Adipocyte (in vitro differentiated cells): Measurements from ENCODE around the gene COA8.
A peak's percentile ranks its signal among the peaks of the same experiment; 100 is the strongest.
"Not testable (repeated sequence)": the region's sequence is repeated elsewhere in the genome, so short reads cannot be mapped to it uniquely, and the experiment has no call there.

Experiments used
- DNase-seq: peaks from one replicate; pipeline ENCODE4 v3.0.0-alpha.2; 2015; ENCODE audit warnings: low read depth
- H3K27me3 ChIP-seq: replicated peaks from 2 replicates; pipeline ENCODE4 v1.7.0; 2013; ENCODE audit warnings: mild to moderate bottlenecking, low read length, moderate library complexity; ENCODE audit not compliant: control insufficient read depth, insufficient read depth
- H3K36me3 ChIP-seq: 2 replicates; pipeline ENCODE4 v1.7.0; 2013; ENCODE audit warnings: low read length, mild to moderate bottlenecking, moderate library complexity; ENCODE audit not compliant: control insufficient read depth, insufficient read depth, severe bottlenecking
- H3K4me1 ChIP-seq: 2 replicates; pipeline ENCODE4 v1.7.0; 2013; ENCODE audit warnings: mild to moderate bottlenecking, low read length, moderate library complexity; ENCODE audit not compliant: control insufficient read depth, insufficient read depth
- H3K4me3 ChIP-seq: 2 replicates; pipeline ENCODE4 v1.7.0; 2013; ENCODE audit warnings: mild to moderate bottlenecking, low read length, moderate library complexity
- H3K9ac ChIP-seq: 2 replicates; pipeline ENCODE4 v1.7.0; 2013; ENCODE audit warnings: mild to moderate bottlenecking, low read length, moderate library complexity
- H3K9me3 ChIP-seq: 2 replicates; pipeline ENCODE4 v1.7.0; 2013; ENCODE audit warnings: mild to moderate bottlenecking, low read length, moderate library complexity; ENCODE audit not compliant: control insufficient read depth

COA8 gene

GRCh38 chr14:103606963-103607668 is 44.4 kb downstream of the COA8 start:
- Histone ChIP-seq H3K27me3 (no peaks in the 10 kb centered on the region), H3K36me3 (no peaks in the 10 kb centered on the region), H3K4me1 (peaks cover 12% of the 10 kb centered on the region), H3K4me3 (peak overlapping the region; percentile 49), H3K9ac (no peak overlapping the region), H3K9me3 (peaks cover 10% of the 10 kb centered on the region)
- peak; percentile 80 for DNase-seq

DNA sequence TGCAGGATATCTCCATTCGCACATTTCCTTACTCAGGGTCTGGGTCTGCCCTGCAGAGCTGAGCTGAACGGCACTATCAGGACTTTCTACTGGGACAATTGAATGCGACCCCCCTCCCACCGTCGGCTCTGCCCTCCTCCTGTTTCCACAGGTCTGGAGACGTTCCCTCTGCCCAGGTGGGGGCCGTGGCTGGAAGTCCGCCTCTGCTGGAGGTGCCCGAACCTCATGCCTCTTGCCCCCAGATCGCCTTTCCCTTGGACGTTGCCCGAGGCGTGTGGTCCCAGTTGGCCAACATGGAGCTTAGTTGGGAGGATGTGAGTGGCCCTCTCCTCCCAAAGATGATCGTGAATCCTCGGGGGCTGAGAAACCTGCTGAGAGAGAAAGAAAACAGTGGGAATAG is 45.1 kb downstream of the COA8 start:
- no peak for DNase-seq
- Histone ChIP-seq H3K4me1 (peaks cover 12% of the 10 kb centered on the region), H3K9ac (no peak overlapping the region), H3K4me3 (no peak overlapping the region), H3K9me3 (peaks cover 10% of the 10 kb centered on the region), H3K27me3 (no peaks in the 10 kb centered on the region), H3K36me3 (no peaks in the 10 kb centered on the region)

DNA sequence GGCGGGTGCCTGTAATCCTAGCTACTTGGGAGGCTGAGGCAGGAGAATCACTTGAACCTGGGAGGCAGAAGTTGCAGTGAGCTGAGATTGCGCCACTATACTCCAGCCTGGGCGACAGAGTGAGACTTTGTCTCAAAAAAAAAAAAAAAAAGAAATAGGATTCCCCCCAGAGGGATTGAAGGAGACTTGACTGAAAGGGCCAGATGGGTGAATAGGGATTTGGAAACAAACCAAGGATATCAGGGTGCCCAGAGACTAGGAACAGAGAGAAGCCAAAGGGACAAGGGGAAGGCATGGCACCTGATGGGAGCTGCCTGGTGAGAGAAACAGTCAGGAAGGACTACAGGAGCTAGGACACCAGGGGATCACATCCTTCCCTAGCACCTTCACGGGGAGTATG is 46.3 kb downstream of the COA8 start:
- peaks cover 12% of the 10 kb centered on the region for H3K4me1 ChIP-seq
- not testable (repeated sequence) for H3K27me3 ChIP-seq, H3K9me3 ChIP-seq, H3K4me3 ChIP-seq, H3K9ac ChIP-seq, DNase-seq, H3K36me3 ChIP-seq

GRCh38 chr14:103611215-103611614 is 48.5 kb downstream of the COA8 start:
- peaks cover 12% of the 10 kb centered on the region for H3K4me1 ChIP-seq
- no peaks in the 10 kb centered on the region for H3K27me3 ChIP-seq
- no peaks in the 10 kb centered on the region for H3K36me3 ChIP-seq
- no peak overlapping the region for H3K4me3 ChIP-seq
- no peak overlapping the region for H3K9ac ChIP-seq
- DNase-seq, result no peak
- H3K9me3 ChIP-seq, result peaks cover 10% of the 10 kb centered on the region

DNA sequence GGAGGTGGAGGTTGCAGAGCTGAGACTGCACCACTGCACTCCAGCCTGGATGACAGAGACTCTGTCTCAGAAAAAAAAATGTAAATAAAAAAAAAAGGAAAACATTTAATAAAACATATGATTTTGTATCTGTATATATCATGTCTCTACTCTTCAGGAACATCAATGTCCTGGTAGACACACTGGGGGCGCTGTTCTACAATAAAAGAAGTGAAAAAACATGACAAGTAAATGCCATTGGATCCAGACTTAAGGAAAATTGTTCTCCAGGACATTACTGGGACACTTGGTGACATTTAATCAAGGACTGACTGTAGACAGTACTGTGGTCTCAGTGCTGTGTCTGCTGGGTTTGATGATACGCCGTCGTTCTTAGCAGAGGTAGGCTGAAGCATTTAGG is 50.8 kb downstream of the COA8 start:
- no peaks in the 10 kb centered on the region for H3K27me3 ChIP-seq
- no peak overlapping the region for H3K4me3 ChIP-seq
- no peaks in the 10 kb centered on the region for H3K36me3 ChIP-seq
- H3K9me3 ChIP-seq, result peaks cover 10% of the 10 kb centered on the region
- no peaks in the 10 kb centered on the region for H3K4me1 ChIP-seq
- DNase-seq, result peak; percentile 60
- no peak overlapping the region for H3K9ac ChIP-seq

- H3K9ac ChIP-seq, result no peak overlapping the region
- H3K4me3 ChIP-seq, result no peak overlapping the region
- DNase-seq, result no peak
- H3K4me1 ChIP-seq, result no peaks in the 10 kb centered on the region
- no peaks in the 10 kb centered on the region for H3K9me3 ChIP-seq
- no peaks in the 10 kb centered on the region for H3K36me3 ChIP-seq
- no peaks in the 10 kb centered on the region for H3K27me3 ChIP-seq
Measured at GRCh38 chr14:103616635-103617300, 54.0 kb downstream of the COA8 start.

- no peak for DNase-seq
- H3K4me3 ChIP-seq, result no peak overlapping the region
- no peaks in the 10 kb centered on the region for H3K27me3 ChIP-seq
- no peaks in the 10 kb centered on the region for H3K36me3 ChIP-seq
- no peaks in the 10 kb centered on the region for H3K9me3 ChIP-seq
- no peak overlapping the region for H3K9ac ChIP-seq
- peaks cover 5% of the 10 kb centered on the region for H3K4me1 ChIP-seq
Measured at GRCh38 chr14:103619057-103619456, 56.3 kb downstream of the COA8 start.

- Histone ChIP-seq H3K9me3 (no peaks in the 10 kb centered on the region), H3K4me1 (peaks cover 15% of the 10 kb centered on the region), H3K27me3 (no peaks in the 10 kb centered on the region), H3K4me3 (no peak overlapping the region), H3K9ac (no peak overlapping the region), H3K36me3 (no peaks in the 10 kb centered on the region)
- no peak for DNase-seq
Measured at GRCh38 chr14:103621860-103622259, 59.1 kb downstream of the COA8 start.

GRCh38 chr14:103623308-103623707 is 60.5 kb downstream of the COA8 start:
- Histone ChIP-seq H3K4me1 (peaks cover 23% of the 10 kb centered on the region), H3K4me3 (no peak overlapping the region), H3K36me3 (no peaks in the 10 kb centered on the region), H3K9ac (no peak overlapping the region), H3K27me3 (no peaks in the 10 kb centered on the region), H3K9me3 (no peaks in the 10 kb centered on the region)
- no peak for DNase-seq

DNA sequence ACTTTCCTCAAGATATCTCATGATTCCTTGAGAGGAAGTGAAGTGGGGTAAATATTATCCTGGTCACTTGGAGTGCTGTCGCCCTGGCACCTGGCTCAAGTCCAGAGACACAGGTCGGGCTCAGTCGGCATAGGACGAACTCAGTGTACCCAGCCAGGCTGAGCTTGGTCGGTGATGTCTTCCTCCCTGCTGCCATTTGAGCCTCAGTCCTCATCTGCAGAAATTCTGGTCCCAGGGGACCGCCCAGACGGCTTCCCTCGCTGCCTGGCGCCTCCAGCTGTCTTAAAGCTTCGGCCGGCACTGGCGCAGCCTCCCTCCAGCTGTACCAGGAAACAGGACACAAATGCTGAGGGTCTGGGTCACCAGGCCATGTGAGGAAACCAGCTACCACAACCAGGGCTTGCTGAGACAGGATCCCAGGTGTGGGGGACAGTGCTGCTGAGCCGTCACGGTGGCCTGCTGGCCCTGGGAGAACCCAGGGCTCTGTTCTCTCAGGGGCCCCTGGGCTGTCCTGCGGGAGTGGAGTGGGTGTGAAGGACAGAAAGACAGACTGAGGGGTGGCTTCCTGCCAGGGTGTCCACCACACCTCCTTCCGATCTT is 61.2 kb downstream of the COA8 start:
- H3K4me3 ChIP-seq, result no peak overlapping the region
- no peaks in the 10 kb centered on the region for H3K27me3 ChIP-seq
- H3K9ac ChIP-seq, result no peak overlapping the region
- H3K4me1 ChIP-seq, result peaks cover 26% of the 10 kb centered on the region
- H3K36me3 ChIP-seq, result no peaks in the 10 kb centered on the region
- H3K9me3 ChIP-seq, result no peaks in the 10 kb centered on the region
- DNase-seq, result no peak

DNA sequence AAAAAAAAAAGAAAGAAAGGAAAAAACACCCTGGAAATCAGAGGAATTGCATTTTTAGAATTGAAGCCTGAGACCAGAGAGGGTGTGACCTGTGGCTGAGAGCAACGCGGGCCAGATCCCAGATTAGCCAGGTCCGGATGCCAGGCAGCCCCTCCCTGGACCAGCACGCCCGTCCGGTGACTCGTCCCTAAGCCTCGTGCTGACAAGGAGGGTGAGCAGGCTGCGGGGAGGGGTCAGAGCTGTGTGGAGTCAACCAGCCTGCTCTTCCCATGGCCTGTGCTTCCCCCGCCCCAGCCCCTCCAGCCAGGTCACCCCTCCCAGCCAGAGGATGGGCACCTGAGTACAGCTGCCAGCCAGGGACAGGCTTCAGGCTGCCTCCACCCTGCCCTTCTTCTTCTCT is 62.1 kb downstream of the COA8 start:
- Histone ChIP-seq H3K9ac (peak overlapping the region; percentile 46), H3K4me3 (no peak overlapping the region), H3K36me3 (no peaks in the 10 kb centered on the region), H3K4me1 (peaks cover 26% of the 10 kb centered on the region), H3K9me3 (no peaks in the 10 kb centered on the region), H3K27me3 (no peaks in the 10 kb centered on the region)
- DNase-seq, result peak; percentile 77
